ENCODE measurements around the gene SRRT. TPM values are rescaled to one million over a fixed set of nuclear protein-coding genes. Genes with fewer than 3 reads are reported as not detected.

Gene SRRT
- polyA plus RNA-seq, 1 donor from 2014 or later = 59.9 TPM

- no peak overlapping the region for H3K4me3 ChIP-seq (ENCODE audit: low read length)
- H3K27me3 ChIP-seq (ENCODE audit: insufficient read depth, low read depth, low read length) = no peaks in the 10 kb centered on the region
- no peaks in the 10 kb centered on the region for H3K9me2 ChIP-seq (ENCODE audit: insufficient read depth, low read length)
- no peak overlapping the region for H3K27ac ChIP-seq (ENCODE audit: low read length)
- no peaks in the 10 kb centered on the region for H3K79me2 ChIP-seq (replicated peaks; ENCODE audit: insufficient read depth, low read length)
- no peak overlapping the region for H3K9ac ChIP-seq (ENCODE audit: low read length)
- no peaks in the 10 kb centered on the region for H3F3A ChIP-seq (ENCODE audit: insufficient read depth, low read length, poor library complexity, severe bottlenecking)
- H3K4me2 ChIP-seq (ENCODE audit: low read length) = no peak overlapping the region
- H3K36me3 ChIP-seq (ENCODE audit: insufficient read depth, low read length) = no peaks in the 10 kb centered on the region
- no peak overlapping the region for H2AFZ ChIP-seq (ENCODE audit: low read depth, low read length)
- no peaks in the 10 kb centered on the region for H4K20me1 ChIP-seq (ENCODE audit: insufficient read depth)
- H3K9me3 ChIP-seq (ENCODE audit: low read length) = no peaks in the 10 kb centered on the region
- TF ChIP-seq TAF1 (IDR thresholded peaks at IDR 0.05; ENCODE audit: low read depth) (no peak), EP300 (conservative IDR thresholded peaks at IDR 0.05; ENCODE audit: poor library complexity, severe bottlenecking) (no peak), POLR2AphosphoS5 (IDR thresholded peaks at IDR 0.05) (no peak), CTCF (IDR thresholded peaks at IDR 0.05; ENCODE audit: poor library complexity, severe bottlenecking) (no peak), RAD21 (conservative IDR thresholded peaks at IDR 0.05) (no peak), MXI1 (conservative IDR thresholded peaks at IDR 0.05; ENCODE audit: poor library complexity, severe bottlenecking) (no peak), SMC3 (conservative IDR thresholded peaks at IDR 0.05; ENCODE audit: poor library complexity) (no peak), EZH2 (IDR thresholded peaks at IDR 0.05; ENCODE audit: borderline replicate concordance, insufficient read depth, low read length, poor library complexity, severe bottlenecking) (no peak), REST (IDR thresholded peaks at IDR 0.05; ENCODE audit: borderline replicate concordance) (no peak)
Measured at GRCh38 chr7:100861616-100861985, 13.3 kb upstream of the SRRT start.

- Histone ChIP-seq H3K27me3 (ENCODE audit: insufficient read depth, low read depth, low read length) (no peaks in the 10 kb centered on the region), H3K9me3 (ENCODE audit: low read length) (no peaks in the 10 kb centered on the region), H3K79me2 (replicated peaks; ENCODE audit: insufficient read depth, low read length) (no peaks in the 10 kb centered on the region), H3K27ac (ENCODE audit: low read length) (no peak overlapping the region), H4K20me1 (ENCODE audit: insufficient read depth) (no peaks in the 10 kb centered on the region), H3K9ac (ENCODE audit: low read length) (no peak overlapping the region), H3K4me2 (ENCODE audit: low read length) (no peak overlapping the region), H3F3A (ENCODE audit: insufficient read depth, low read length, poor library complexity, severe bottlenecking) (no peaks in the 10 kb centered on the region), H2AFZ (ENCODE audit: low read depth, low read length) (no peak overlapping the region), H3K4me3 (ENCODE audit: low read length) (no peak overlapping the region), H3K36me3 (ENCODE audit: insufficient read depth, low read length) (no peaks in the 10 kb centered on the region), H3K9me2 (ENCODE audit: insufficient read depth, low read length) (no peaks in the 10 kb centered on the region)
- no peak for TF ChIP-seq EZH2 (IDR thresholded peaks at IDR 0.05; ENCODE audit: borderline replicate concordance, insufficient read depth, low read length, poor library complexity, severe bottlenecking)
- TF ChIP-seq TAF1 (IDR thresholded peaks at IDR 0.05; ENCODE audit: low read depth) = no peak
- no peak for TF ChIP-seq MXI1 (conservative IDR thresholded peaks at IDR 0.05; ENCODE audit: poor library complexity, severe bottlenecking)
- TF ChIP-seq REST (IDR thresholded peaks at IDR 0.05; ENCODE audit: borderline replicate concordance) = no peak
Measured at GRCh38 chr7:100863406-100863950, 11.4 kb upstream of the SRRT start.

All from neural cell (in vitro differentiated cells).